Heart right ventricle (tissue), 16 donors: ENCODE data around the gene HOXB6. TPM values are rescaled to one million over a fixed set of nuclear protein-coding genes. Genes with fewer than 3 reads are reported as not detected.

ENCODE experiments used
- ATAC-seq, 8 donors: fragments of 200-7000 bp; cut with Tn5 transposase; one replicate each; pipeline ENCODE4 v1.9.1; 2020; ENCODE audit warnings: mild to moderate bottlenecking in 8 of 8, moderate library complexity in 8 of 8, moderate number of reproducible peaks in 1 of 8
- DNase-seq, 2 donors: peaks; one replicate each; pipeline ENCODE4 v3.0.0-alpha.2; 2020
- H3K27ac ChIP-seq, 10 donors: fragments of 200-600 bp; sonication (generic) in 2 of 10; one replicate each; pipeline versions ENCODE4 v1.5.0 to v1.8.0; 2020 to 2022; ENCODE audit warnings: mild to moderate bottlenecking in 3 of 10
- H3K27me3 ChIP-seq, 7 donors: fragments of 200-600 bp; one replicate each; pipeline ENCODE4 v1.8.0; 2021 to 2022; ENCODE audit warnings: mild to moderate bottlenecking in 2 of 7
- H3K36me3 ChIP-seq, 9 donors: fragments of 200-600 bp; sonication (generic) in 1 of 9; one replicate each; pipeline versions ENCODE4 v1.5.0 to v1.8.0; 2020 to 2022; ENCODE audit warnings: mild to moderate bottlenecking in 2 of 9
- H3K4me1 ChIP-seq, 9 donors: fragments of 200-600 bp; sonication (generic) in 1 of 9; one replicate each; pipeline versions ENCODE4 v1.5.0 to v1.8.0; 2020 to 2022; ENCODE audit warnings: mild to moderate bottlenecking in 4 of 9
- H3K4me3 ChIP-seq, 10 donors: fragments of 200-600 bp; sonication (generic) in 2 of 10; one replicate each; pipeline versions ENCODE4 v1.5.0 to v1.8.0; 2020 to 2022; ENCODE audit warnings: mild to moderate bottlenecking in 7 of 10, moderate library complexity in 2 of 10
- H3K9me3 ChIP-seq, 11 donors: fragments of 200-600 bp in 10 of 11; sonication (generic) in 2 of 11; one replicate each; pipeline versions ENCODE4 v1.5.0 to v1.8.0; 2013 to 2022; ENCODE audit warnings: mild to moderate bottlenecking in 2 of 11, control low read depth in 1 of 11, moderate library complexity in 1 of 11
- WGBS, 2 donors: extraction: QIAGEN DNeasy Blood & Tissue Kit; methylation state at CpG; one replicate each; pipeline ENCODE4 v1.1.7; 2013; ENCODE audit warnings: inconsistent platforms in 1 of 2; 5-methylcytosine and 5-hydroxymethylcytosine counted together
- intact Hi-C, 10 donors: fragments of 100-400 bp; cut with DNase I; formaldehyde crosslinking; loops; one replicate each; pipeline versions ENCODE4 v1.11.1 to v1.14.2; 2022
- polyA plus RNA-seq, 2 donors: library from polyadenylated mRNA; stranded (reverse); fragments of 200-250 nt; gene quantifications; one replicate each; pipeline ENCODE4 v1.2.3, GENCODE V29; 2013
- total RNA-seq, 10 donors: library from RNA; stranded (reverse); fragmentation: NEBNext Ultra II Directional in 3 of 10; extraction: Animal tissue kit (Norgen Biotek cat#: 25700) in 3 of 10; gene quantifications; one replicate each; pipeline versions ENCODE4 v1.2.1 to v1.2.4, GENCODE V29; 2021 to 2023
- TF ChIP-seq, protein P1 (sequence below), 9 donors: fragments of 200-600 bp; sonication (generic) in 2 of 9; IDR thresholded peaks; one replicate each; pipeline versions ENCODE4 v1.5.0 to v1.8.0; 2021 to 2022; ENCODE audit warnings: antibody characterized with exemption in 9 of 9, mild to moderate bottlenecking in 5 of 9, moderate library complexity in 1 of 9
- donor health status: Arrhythmogenic right ventricular cardiomyopathy.
- donor health status: ischemic (EF 13 %, LVEDD 7.1; RV severe dilation, severe dysfunction).
- donor health status: healthy with polysubstance abuse.
- donor health status: DM: no; HTN: yes; CAD: no.
- donor health status: DM: no; HTN: no; CAD: no.
- donor health status: ischemic (EF 25% LVEDD 6.9; RV normal size, moderate dysfunction).
- donor health status: ischemic (EF 25% LVEDD 5.7; RV mildly dilated, moderate dysfunction).
- donor health status: healthy.
- donor health status: DM: yes; HTN: yes; CAD: no.
- donor health status: Ischemic cardiomyopathy.
- donor health status: ischemic (EF 35%, LVEDD 5.7; RV mildly dilated, moderate dysfunction).
- donor health status: nonischemic (EF 11% LVEDD 7.7; RV severe dilation, severe dysfunction).
- donor health status: DM: yes; HTN: yes; CAD: no.
- donor health status: PGD.
- donor health status: ischemic (EF 29% LVEDD 5.4; RV normal size, mild dysfunction).
- donor health status: nonischemic (EF 23%, LVEDD 6.1; RV moderate dilation, normal function).

HOXB6 gene
- total and polyA plus RNA-seq, 12 donors, result 0.14 to 1.2 (median 0.41) TPM; not detected in 2

DNA sequence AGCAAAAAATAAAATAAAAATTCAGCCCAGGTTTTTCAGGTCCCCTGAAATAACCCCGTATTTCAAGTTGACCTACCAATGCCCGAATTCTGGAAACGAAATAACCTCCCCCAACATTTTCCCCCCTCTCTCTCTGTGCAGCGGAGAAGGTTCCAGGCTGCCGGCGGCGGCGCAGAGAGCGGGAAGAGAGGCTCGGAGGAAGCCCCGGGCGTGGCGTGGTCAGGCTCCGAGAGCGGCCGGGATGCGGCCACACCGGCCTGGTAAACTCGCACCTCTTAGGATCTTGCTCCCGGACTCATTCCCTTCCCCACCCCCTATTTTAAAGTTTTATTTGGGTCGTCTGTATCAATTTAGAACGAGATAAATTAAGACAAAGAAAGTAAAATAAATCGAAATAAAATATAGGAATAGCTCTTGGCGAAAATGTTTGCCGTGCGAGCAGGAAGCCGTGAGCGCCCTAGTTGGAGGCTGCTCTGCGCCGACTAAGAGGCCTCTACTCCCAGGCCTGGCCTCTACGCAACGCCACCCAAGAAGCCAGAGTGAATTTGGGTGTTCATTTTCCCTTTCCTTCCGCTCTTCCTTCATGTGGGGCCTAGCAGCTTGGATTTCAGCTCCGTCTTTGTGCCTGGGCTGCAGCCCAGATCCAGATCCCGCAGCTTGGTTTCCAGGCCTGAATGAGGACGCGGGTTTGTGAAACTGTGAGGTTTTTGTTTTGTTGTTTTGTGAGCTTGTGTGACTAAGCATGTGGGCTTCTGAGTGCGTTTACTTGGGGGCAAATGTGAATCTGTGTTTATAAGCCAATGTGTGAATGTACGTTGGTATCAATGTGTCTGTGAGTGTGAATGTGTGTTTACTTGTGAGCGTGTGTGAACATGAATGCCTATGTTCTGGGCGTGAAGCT, 1.5 kb upstream of the HOXB6 start:
- Histone ChIP-seq H3K4me1 (peaks cover 8 to 23% (median 18%) of the 10 kb centered on the region in 9 donors), H3K9me3 (peaks cover 0 to 8% (median 0%) of the 10 kb centered on the region in 11 donors), H3K36me3 (no peaks in the 10 kb centered on the region), H3K27me3 (peaks cover 80 to 100% (median 100%) of the 10 kb centered on the region in 7 donors), H3K4me3 (no peak overlapping the region), H3K27ac (no peak overlapping the region)
- intact Hi-C loops, result no loop called here
- 14 to 28% methylated on average over 41 of the region's 41 CpGs for WGBS, 2 donors
- TF ChIP-seq, protein P1, sequence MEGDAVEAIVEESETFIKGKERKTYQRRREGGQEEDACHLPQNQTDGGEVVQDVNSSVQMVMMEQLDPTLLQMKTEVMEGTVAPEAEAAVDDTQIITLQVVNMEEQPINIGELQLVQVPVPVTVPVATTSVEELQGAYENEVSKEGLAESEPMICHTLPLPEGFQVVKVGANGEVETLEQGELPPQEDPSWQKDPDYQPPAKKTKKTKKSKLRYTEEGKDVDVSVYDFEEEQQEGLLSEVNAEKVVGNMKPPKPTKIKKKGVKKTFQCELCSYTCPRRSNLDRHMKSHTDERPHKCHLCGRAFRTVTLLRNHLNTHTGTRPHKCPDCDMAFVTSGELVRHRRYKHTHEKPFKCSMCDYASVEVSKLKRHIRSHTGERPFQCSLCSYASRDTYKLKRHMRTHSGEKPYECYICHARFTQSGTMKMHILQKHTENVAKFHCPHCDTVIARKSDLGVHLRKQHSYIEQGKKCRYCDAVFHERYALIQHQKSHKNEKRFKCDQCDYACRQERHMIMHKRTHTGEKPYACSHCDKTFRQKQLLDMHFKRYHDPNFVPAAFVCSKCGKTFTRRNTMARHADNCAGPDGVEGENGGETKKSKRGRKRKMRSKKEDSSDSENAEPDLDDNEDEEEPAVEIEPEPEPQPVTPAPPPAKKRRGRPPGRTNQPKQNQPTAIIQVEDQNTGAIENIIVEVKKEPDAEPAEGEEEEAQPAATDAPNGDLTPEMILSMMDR (IDR thresholded peaks at IDR 0.05), result no peak
- ATAC-seq (no peak), DNase-seq (no peak)

DNA sequence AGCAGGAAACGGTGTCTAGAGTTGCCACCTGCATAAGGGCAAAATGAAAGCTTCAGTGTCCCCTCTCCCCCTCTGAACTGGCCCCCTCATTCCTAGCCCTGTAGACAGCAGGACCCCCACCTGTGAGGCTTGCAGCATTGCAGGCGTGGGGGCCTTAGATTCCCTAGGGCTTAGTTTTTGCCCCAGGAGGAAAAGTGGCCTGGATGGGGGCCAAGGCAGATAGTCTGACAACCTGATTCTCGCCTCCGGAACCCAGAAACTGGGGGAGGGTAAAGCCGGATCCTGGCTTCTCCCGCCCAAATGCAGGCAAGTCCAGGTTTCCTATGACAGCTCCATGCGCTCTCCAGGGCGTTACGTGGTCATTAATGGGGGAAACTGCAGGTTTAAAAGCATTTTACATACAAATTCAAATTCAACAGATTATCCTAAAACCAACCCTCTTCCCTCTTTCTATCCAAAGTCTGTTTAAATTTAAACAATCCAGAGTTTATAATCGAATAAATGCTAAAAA, 678 bp upstream of the HOXB6 start:
- 12 to 14% methylated on average over 10 of the region's 10 CpGs for WGBS, 2 donors
- DNase-seq (no peak), ATAC-seq (no peak)
- intact Hi-C loops, result no loop called here
- Histone ChIP-seq H3K4me3 (no peak overlapping the region), H3K4me1 (peaks cover 4 to 16% (median 11%) of the 10 kb centered on the region in 9 donors), H3K27me3 (peaks cover 79 to 100% (median 99%) of the 10 kb centered on the region in 7 donors), H3K27ac (no peak overlapping the region), H3K36me3 (no peaks in the 10 kb centered on the region), H3K9me3 (peaks cover 0 to 8% (median 0%) of the 10 kb centered on the region in 11 donors)
- TF ChIP-seq, protein P1 (IDR thresholded peaks at IDR 0.05), result no peak

DNA sequence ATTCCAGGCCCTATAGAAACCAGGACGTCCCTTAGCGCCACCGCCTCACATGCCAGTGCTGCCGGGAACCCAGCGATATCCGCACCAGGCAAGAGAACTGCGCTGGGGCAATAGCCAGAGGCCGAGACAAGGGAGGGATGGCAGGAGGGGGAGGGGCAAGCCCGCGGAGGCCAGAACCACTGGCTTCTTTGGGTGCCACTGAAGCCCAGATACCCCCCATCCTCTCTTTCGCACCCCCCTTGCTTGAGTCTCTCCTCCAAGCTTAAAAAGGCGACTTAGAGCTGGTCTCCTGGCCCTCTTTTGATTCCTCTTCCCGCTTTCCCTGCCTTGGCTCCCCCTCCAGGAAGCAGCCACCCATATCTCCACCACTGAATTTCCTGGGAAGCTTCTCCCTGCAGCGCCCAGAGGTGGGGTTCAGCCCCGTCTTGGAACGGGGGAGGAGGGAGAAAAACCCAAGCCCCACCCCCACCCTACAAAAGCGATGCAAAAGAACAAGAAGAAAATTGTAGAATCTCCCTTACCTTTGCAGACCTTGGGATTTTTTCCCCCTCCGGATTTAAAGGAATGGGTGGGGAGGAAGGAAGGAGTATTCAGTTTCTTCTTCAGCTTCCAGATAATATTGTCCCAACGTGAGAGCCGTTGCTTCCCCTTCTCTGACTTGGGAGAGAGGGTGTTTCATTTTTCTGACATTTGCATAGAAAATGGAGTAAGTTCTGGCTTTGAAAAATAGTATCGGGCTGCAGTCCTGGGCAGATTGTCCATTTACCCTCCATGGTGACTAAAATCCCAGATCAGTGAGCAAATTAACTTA, 622 bp downstream of the HOXB6 start:
- Histone ChIP-seq H3K27me3 (peaks cover 71 to 100% (median 99%) of the 10 kb centered on the region in 7 donors), H3K27ac (no peak overlapping the region), H3K9me3 (peaks cover 0 to 8% (median 0%) of the 10 kb centered on the region in 11 donors), H3K4me1 (peaks cover 0 to 10% (median 4%) of the 10 kb centered on the region in 9 donors), H3K36me3 (no peaks in the 10 kb centered on the region), H3K4me3 (no peak overlapping the region)
- 4 to 8% methylated on average over 21 of the region's 21 CpGs for WGBS, 2 donors
- intact Hi-C loops, result no loop called here
- TF ChIP-seq, protein P1 (IDR thresholded peaks at IDR 0.05), result no peak
- ATAC-seq (no peak), DNase-seq (no peak)
